ENCODE data around the gene TREH. TPM values are rescaled to one million over a fixed set of nuclear protein-coding genes. Genes with fewer than 3 reads are reported as not detected.

The TREH gene
- total RNA-seq, 1 experiment from 2014 or later = 0.15 TPM

- TF ChIP-seq CTCF (IDR thresholded peaks at IDR 0.05 in 2 of 3, conservative IDR thresholded peaks at IDR 0.05 in 1 of 3; ENCODE audit: borderline replicate concordance in 1 of 3, insufficient read depth in 1 of 3, low read depth in 2 of 3, low read length in 2 of 3) (no peak), CEBPB (IDR thresholded peaks at IDR 0.05; ENCODE audit: low read depth) (no peak), FOSL1 (IDR thresholded peaks at IDR 0.05; ENCODE audit: low read depth) (no peak), EZH2phosphoT487 (IDR thresholded peaks at IDR 0.05; ENCODE audit: borderline replicate concordance) (no peak), ATF3 (IDR thresholded peaks at IDR 0.05) (no peak), SIN3A (IDR thresholded peaks at IDR 0.05; ENCODE audit: low read depth) (no peak), SP1 (IDR thresholded peaks at IDR 0.05; ENCODE audit: low read depth) (no peak)
These were observed 57.6 kb downstream of the TREH start (continued) for GRCh38 chr11:118621784-118622375.

GRCh38 chr11:118621071-118621783 is 58.2 kb downstream of the TREH start:
- RAD21 ChIA-PET (ENCODE audit: low non-redundant PET in 1 of 2, low total read pairs in 2 of 2, uncharacterized antibody in 2 of 2, unreplicated experiment in 2 of 2) = interaction anchor here (0.5 to 0.7 kb wide), 2 partner anchors 17 to 792 kb away, joined by 6 read pairs; no protein-coding TSS in a partner anchor
- peak overlapping the region; percentile 62 to 84 for H3K4me3 ChIP-seq (replicated peaks in 1 of 2; ENCODE audit: low read depth in 1 of 2, low read length in 2 of 2)
- intact Hi-C loops (cut with micrococcal nuclease) = no loop called here

More at GRCh38 chr11:118621071-118621783, 58.2 kb downstream of the TREH start:
- no peaks in the 10 kb centered on the region for H4K20me1 ChIP-seq (ENCODE audit: insufficient read depth)
- ATAC-seq = peak; percentile 79
- peaks cover 61 to 73% of the 10 kb centered on the region in 2 experiments for H3K4me1 ChIP-seq (ENCODE audit: control insufficient read depth in 1 of 2, insufficient read depth in 2 of 2, low read length in 2 of 2)
- no peaks in the 10 kb centered on the region; a peak in 2 of 4 replicates for H3K36me3 ChIP-seq (ENCODE audit: control insufficient read depth in 1 of 2, insufficient read depth in 2 of 2, low read length in 2 of 2)
- ChIA-PET CTCF (interaction anchor here (0.9 to 1.9 kb wide), 7 partner anchors 8 to 69 kb away, joined by 3 to 7 read pairs (median 4); partner anchors contain the start of gene PHLDB1), POLR2A (interaction anchor here (0.7 to 3.3 kb wide), 6 partner anchors 10 to 291 kb away, joined by 3 to 33 read pairs (median 8); partner anchors contain the start of gene PHLDB1)
- TF ChIP-seq POLR2AphosphoS5 (IDR thresholded peaks at IDR 0.05; ENCODE audit: low read depth, low read length) (peak; percentile 27), SIN3A (IDR thresholded peaks at IDR 0.05; ENCODE audit: low read depth) (no peak), YY1 (IDR thresholded peaks at IDR 0.05; ENCODE audit: extremely low read depth, insufficient replicate concordance, low read depth, low read length) (peak; percentile 64), SP1 (IDR thresholded peaks at IDR 0.05; ENCODE audit: low read depth) (no peak), TCF7L2 (IDR thresholded peaks at IDR 0.05; ENCODE audit: borderline replicate concordance, extremely low read depth, insufficient read depth, insufficient read length) (peak; percentile 51), CEBPB (IDR thresholded peaks at IDR 0.05; ENCODE audit: low read depth) (no peak), ZBTB33 (IDR thresholded peaks at IDR 0.05; ENCODE audit: extremely low read depth, insufficient replicate concordance, low read length) (no peak), POLR2A (IDR thresholded peaks at IDR 0.05; ENCODE audit: borderline replicate concordance, extremely low read depth, insufficient read depth, insufficient read length) (peak; percentile 46), ZNF274 (IDR thresholded peaks at IDR 0.05; ENCODE audit: low read depth, low read length) (no peak)
- peak overlapping the region; percentile 94 for H3K4me2 ChIP-seq (ENCODE audit: low read length)
- H3K9me2 ChIP-seq (ENCODE audit: insufficient read depth) = no peaks in the 10 kb centered on the region
- BruUV-seq (replicated peaks) = no TSS peak
- peak overlapping the region; percentile 84 for H3K9ac ChIP-seq (ENCODE audit: low read length)
- H3K79me2 ChIP-seq (ENCODE audit: insufficient read depth, low read length) = peaks cover 6% of the 10 kb centered on the region
- H2AFZ ChIP-seq (ENCODE audit: low read depth, low read length, poor library complexity, severe bottlenecking) = no peak overlapping the region
- H3K27me3 ChIP-seq (ENCODE audit: insufficient read depth, low read length) = no peaks in the 10 kb centered on the region
- H3K27ac ChIP-seq (ENCODE audit: low read depth, low read length) = peak overlapping the region; percentile 96
- DNase-seq (ENCODE audit: low read depth, low spot score) = peak; percentile 51
- no peaks in the 10 kb centered on the region for H3K9me3 ChIP-seq (ENCODE audit: control insufficient read depth in 1 of 2, insufficient read depth in 1 of 2, low read depth in 1 of 2, low read length in 2 of 2)
